Parathyroid adenoma (tissue), 2 donors: ENCODE measurements around the gene TMEM144.

Experiments used
- H2AFZ ChIP-seq: fragments of 300-600 bp; sonication (generic); one replicate; pipeline ENCODE4 v1.7.0; 2017; ENCODE audit warnings: antibody characterized with exemption, mild to moderate bottlenecking
- H3K27ac ChIP-seq: fragments of 300-600 bp; sonication (generic); one replicate; pipeline ENCODE4 v1.7.0; 2017
- H3K27me3 ChIP-seq: fragments of 300-600 bp; sonication (generic); one replicate; pipeline ENCODE4 v1.7.0; 2017; ENCODE audit warnings: low read length; ENCODE audit not compliant: control insufficient read depth, insufficient read depth
- H3K36me3 ChIP-seq: fragments of 300-600 bp; sonication (generic); one replicate; pipeline ENCODE4 v1.7.0; 2017; ENCODE audit warnings: low read length; ENCODE audit not compliant: control insufficient read depth, insufficient read depth
- H3K4me1 ChIP-seq: fragments of 300-600 bp; sonication (generic); one replicate; pipeline ENCODE4 v1.7.0; 2017; ENCODE audit warnings: control low read depth
- H3K4me2 ChIP-seq: fragments of 300-600 bp; sonication (generic); one replicate; pipeline ENCODE4 v1.7.0; 2017; ENCODE audit warnings: low read length
- H3K4me3 ChIP-seq: fragments of 300-600 bp; sonication (generic); one replicate; pipeline ENCODE4 v1.7.0; 2017; ENCODE audit warnings: low read depth, low read length
- H3K79me2 ChIP-seq: fragments of 300-600 bp; sonication (generic); one replicate; pipeline ENCODE4 v1.7.0; 2017; ENCODE audit warnings: control low read depth
- H3K9ac ChIP-seq: fragments of 300-600 bp; sonication (generic); one replicate; pipeline ENCODE4 v1.7.0; 2017; ENCODE audit warnings: mild to moderate bottlenecking
- H3K9me3 ChIP-seq: fragments of 300-600 bp; sonication (generic); one replicate; pipeline ENCODE4 v1.7.0; 2017; ENCODE audit warnings: low read length; ENCODE audit not compliant: control insufficient read depth
- TF ChIP-seq, protein P1 (sequence below): fragments of 300-600 bp; sonication (generic); IDR thresholded peaks from one replicate; pipeline ENCODE4 v1.7.0; 2017; ENCODE audit warnings: antibody characterized with exemption, mild to moderate bottlenecking
- donor health status: primary hyperparathyroidism.

Gene TMEM144

DNA sequence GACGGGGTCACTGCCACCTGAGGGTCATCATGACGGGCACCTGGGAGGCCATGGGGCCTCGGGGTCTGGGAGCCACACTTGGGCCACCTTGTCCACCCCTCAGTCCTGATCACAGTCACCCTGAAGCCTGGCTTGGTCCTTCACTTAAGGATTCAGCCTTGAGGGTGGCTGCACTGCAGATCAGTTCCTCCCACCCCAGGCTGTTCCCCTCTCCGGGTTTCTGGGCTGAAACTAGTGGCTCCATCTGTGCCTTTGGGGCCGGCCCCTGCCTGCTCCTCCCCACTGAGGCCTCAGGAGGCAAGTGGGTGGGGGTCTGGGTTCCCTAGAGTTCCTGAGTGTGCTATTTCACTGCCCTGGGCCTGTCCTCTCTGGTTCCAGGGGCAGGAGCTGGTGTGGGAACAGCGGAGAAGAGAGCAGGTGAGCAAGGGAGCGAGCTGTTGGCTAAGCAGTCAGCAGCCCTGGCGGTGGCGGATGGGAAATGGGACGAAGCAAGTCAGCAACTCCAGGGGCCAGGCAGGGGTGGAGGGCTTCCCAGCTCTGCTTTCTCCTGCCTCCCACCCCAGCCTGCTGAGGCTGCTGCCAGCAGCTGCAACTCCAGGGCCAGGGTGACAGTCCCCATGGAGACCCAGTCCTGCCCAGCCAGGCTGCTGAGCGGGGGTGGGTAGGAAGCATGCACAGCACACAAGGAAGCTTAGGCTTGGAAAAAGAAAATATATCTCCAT, 81.2 kb downstream of the TMEM144 start:
- TF ChIP-seq, protein P1, sequence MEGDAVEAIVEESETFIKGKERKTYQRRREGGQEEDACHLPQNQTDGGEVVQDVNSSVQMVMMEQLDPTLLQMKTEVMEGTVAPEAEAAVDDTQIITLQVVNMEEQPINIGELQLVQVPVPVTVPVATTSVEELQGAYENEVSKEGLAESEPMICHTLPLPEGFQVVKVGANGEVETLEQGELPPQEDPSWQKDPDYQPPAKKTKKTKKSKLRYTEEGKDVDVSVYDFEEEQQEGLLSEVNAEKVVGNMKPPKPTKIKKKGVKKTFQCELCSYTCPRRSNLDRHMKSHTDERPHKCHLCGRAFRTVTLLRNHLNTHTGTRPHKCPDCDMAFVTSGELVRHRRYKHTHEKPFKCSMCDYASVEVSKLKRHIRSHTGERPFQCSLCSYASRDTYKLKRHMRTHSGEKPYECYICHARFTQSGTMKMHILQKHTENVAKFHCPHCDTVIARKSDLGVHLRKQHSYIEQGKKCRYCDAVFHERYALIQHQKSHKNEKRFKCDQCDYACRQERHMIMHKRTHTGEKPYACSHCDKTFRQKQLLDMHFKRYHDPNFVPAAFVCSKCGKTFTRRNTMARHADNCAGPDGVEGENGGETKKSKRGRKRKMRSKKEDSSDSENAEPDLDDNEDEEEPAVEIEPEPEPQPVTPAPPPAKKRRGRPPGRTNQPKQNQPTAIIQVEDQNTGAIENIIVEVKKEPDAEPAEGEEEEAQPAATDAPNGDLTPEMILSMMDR, result no peak
- Histone ChIP-seq H2AFZ (no peak overlapping the region), H3K9me3 (no peaks in the 10 kb centered on the region)

DNA sequence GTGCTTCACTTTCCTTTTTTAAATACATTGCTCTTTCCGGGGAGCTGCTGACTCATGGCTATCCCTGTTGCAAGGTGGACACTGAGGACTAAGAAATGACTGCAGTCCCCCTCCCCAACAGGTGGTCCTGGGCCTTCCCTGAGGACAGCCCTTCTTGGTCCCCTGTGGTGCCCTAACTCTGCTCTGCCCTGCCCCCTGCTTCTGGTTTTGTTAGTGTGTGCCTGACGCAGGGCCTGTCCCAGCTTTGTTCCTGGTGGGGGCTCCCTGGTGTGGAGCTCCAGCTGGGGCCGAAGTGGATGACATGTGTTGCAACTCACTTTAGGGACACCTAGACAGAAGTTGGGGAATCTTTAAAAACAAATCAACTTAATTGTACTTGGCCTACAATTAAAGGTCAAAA, 81.9 kb downstream of the TMEM144 start:
- Histone ChIP-seq H3K4me3 (no peak overlapping the region), H3K27me3 (no peaks in the 10 kb centered on the region), H2AFZ (no peak overlapping the region), H3K4me2 (no peak overlapping the region), H3K9me3 (no peaks in the 10 kb centered on the region), H3K4me1 (no peaks in the 10 kb centered on the region), H3K27ac (no peak overlapping the region), H3K9ac (no peak overlapping the region), H3K79me2 (no peaks in the 10 kb centered on the region), H3K36me3 (no peaks in the 10 kb centered on the region)
- TF ChIP-seq, protein P1, result no peak

More for the DNA sequence above, 81.2 kb downstream of the TMEM144 start:
- H3K36me3 ChIP-seq, result no peaks in the 10 kb centered on the region
- H3K4me1 ChIP-seq, result no peaks in the 10 kb centered on the region
- no peak overlapping the region for H3K27ac ChIP-seq
- H3K4me2 ChIP-seq, result no peak overlapping the region
- no peak overlapping the region for H3K9ac ChIP-seq
- H3K27me3 ChIP-seq, result no peaks in the 10 kb centered on the region
- H3K79me2 ChIP-seq, result no peaks in the 10 kb centered on the region
- no peak overlapping the region for H3K4me3 ChIP-seq

DNA sequence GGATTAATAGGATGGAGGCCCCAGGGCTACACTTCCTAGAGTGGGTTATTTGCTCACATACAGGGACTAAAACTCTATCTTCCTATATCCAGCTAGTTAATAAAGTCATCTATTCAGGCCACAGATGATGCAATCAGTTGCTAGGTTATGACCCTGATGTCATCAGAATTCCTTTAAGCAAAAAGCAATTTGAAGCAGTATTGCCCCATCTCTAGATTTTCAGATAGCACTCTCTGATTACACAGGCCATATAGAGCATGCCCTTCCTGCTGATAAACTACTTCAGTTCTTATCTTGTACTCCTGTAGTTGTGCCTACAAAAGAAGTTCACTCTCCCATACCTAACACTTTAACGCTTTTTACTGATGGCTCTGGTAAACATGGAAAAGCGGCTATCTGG, 84.8 kb downstream of the TMEM144 start:
- Histone ChIP-seq H3K27ac (no peak overlapping the region), H3K27me3 (no peaks in the 10 kb centered on the region), H3K36me3 (no peaks in the 10 kb centered on the region), H3K79me2 (no peaks in the 10 kb centered on the region), H3K9ac (no peak overlapping the region), H3K4me2 (no peak overlapping the region), H3K9me3 (no peaks in the 10 kb centered on the region), H3K4me3 (no peak overlapping the region), H3K4me1 (no peaks in the 10 kb centered on the region), H2AFZ (no peak overlapping the region)
- TF ChIP-seq, protein P1, result no peak

DNA sequence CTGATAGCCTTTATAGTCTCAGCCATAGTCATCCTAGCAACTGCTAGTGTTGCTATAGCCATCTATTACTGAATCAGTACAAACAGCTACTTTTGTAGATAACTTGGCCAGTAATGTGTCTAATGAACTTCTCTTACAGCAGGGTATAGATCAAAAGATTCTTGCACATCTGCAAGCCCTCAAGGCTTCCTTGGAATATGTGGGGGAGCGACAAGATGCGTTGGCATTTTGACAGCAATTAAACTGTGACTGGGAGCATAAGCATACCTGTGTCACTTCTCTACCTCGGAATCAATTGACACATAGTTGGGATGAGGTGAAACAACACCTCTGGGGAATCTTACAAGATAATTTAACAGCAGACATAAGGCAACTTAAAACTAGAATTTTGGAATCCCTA, 87.6 kb downstream of the TMEM144 start:
- Histone ChIP-seq H3K9me3 (no peaks in the 10 kb centered on the region), H3K36me3 (no peaks in the 10 kb centered on the region), H3K79me2 (no peaks in the 10 kb centered on the region), H3K27ac (no peak overlapping the region), H3K9ac (no peak overlapping the region), H3K4me1 (no peaks in the 10 kb centered on the region), H3K4me3 (no peak overlapping the region), H3K4me2 (no peak overlapping the region), H3K27me3 (no peaks in the 10 kb centered on the region), H2AFZ (no peak overlapping the region)
- TF ChIP-seq, protein P1, result no peak

DNA sequence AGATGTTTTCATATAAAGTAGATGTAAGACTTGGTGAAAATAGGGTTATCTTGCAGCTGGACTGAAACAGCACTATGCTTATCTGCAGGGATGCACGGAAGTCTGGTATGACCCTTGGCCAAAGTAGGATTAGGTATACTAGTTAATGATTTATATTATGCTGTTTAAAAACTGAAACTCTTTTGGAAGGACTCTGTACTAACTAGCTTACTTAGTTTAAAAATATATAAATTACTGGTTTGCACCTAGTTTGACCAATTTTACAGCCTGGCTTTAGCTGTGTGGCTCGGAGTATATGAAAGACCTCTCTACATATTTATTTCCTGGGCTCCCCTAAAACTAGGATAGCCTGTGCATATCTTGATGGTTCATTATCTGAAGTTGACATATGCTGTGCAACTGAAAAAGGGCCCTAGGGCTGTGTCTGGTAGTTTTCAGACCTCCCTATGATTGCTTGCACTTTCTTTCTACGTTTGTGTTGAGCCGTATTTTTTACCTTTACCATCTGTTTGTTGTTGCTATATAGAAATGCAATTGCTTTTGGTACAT, 89.2 kb downstream of the TMEM144 start:
- H3K9me3 ChIP-seq, result no peaks in the 10 kb centered on the region
- H3K4me2 ChIP-seq, result no peak overlapping the region
- H3K4me3 ChIP-seq, result no peak overlapping the region
- TF ChIP-seq, protein P1, result no peak
- H3K27ac ChIP-seq, result no peak overlapping the region
- H2AFZ ChIP-seq, result no peak overlapping the region
- no peaks in the 10 kb centered on the region for H3K27me3 ChIP-seq
- no peaks in the 10 kb centered on the region for H3K36me3 ChIP-seq
- H3K79me2 ChIP-seq, result no peaks in the 10 kb centered on the region
- H3K4me1 ChIP-seq, result no peaks in the 10 kb centered on the region
- H3K9ac ChIP-seq, result no peak overlapping the region
